Spleen (tissue), 11 donors: ENCODE data around the gene MYO1G. TPM values are rescaled to one million over a fixed set of nuclear protein-coding genes. Genes with fewer than 3 reads are reported as not detected.

Experiments
- DNase-seq: peaks from one replicate; pipeline ENCODE4 v3.0.0-alpha.2; 2020
- H3K27ac ChIP-seq, 8 donors: fragments of 200-600 bp; sonication (generic) in 7 of 8; 1 replicate in 4 of 8; 2 replicates in 4 of 8; pipeline versions ENCODE4 v1.5.0 to v1.8.0; 2016 to 2021; ENCODE audit warnings: inconsistent platforms in 4 of 8, mild to moderate bottlenecking in 4 of 8, moderate library complexity in 1 of 8
- H3K27me3 ChIP-seq, 7 donors: fragments of 200-600 bp; sonication (generic) in 6 of 7; replicated peaks in 1 of 7; 1 replicate in 4 of 7; 2 replicates in 3 of 7; pipeline versions ENCODE4 v1.5.0 to v1.8.0; 2016 to 2021; ENCODE audit warnings: inconsistent platforms in 3 of 7, mild to moderate bottlenecking in 1 of 7
- H3K36me3 ChIP-seq, 6 donors: fragments of 200-600 bp; sonication (generic) in 5 of 6; 1 replicate in 4 of 6; 2 replicates in 2 of 6; pipeline versions ENCODE4 v1.5.0 to v1.8.0; 2016 to 2021; ENCODE audit warnings: inconsistent platforms in 2 of 6
- H3K4me1 ChIP-seq, 6 donors: fragments of 200-600 bp; sonication (generic) in 5 of 6; 1 replicate in 3 of 6; 2 replicates in 3 of 6; pipeline versions ENCODE4 v1.5.0 to v1.8.0; 2016 to 2021; ENCODE audit warnings: inconsistent platforms in 3 of 6
- H3K4me3 ChIP-seq, 8 donors: fragments of 200-600 bp; sonication (generic) in 7 of 8; 1 replicate in 4 of 8; 2 replicates in 4 of 8; pipeline versions ENCODE4 v1.5.0 to v1.8.0; 2016 to 2021; ENCODE audit warnings: inconsistent platforms in 4 of 8, mild to moderate bottlenecking in 4 of 8, moderate library complexity in 2 of 8
- H3K9me3 ChIP-seq, 8 donors: fragments of 200-600 bp; sonication (generic) in 7 of 8; 1 replicate in 4 of 8; 2 replicates in 4 of 8; pipeline versions ENCODE4 v1.5.0 to v1.8.0; 2016 to 2021; ENCODE audit warnings: inconsistent platforms in 4 of 8
- CTCF ChIP-seq, 11 experiments: fragments of 200-600 bp in 7 of 11; fragments of 450-650 bp in 4 of 11; sonication (generic) in 4 of 11; IDR thresholded peaks in 8 of 11; conservative IDR thresholded peaks in 3 of 11; 1 replicate in 7 of 11; 2 replicates in 4 of 11; pipeline versions ENCODE4 v1.4.0 to v1.8.0; 2016 to 2021; ENCODE audit warnings: antibody characterized with exemption in 11 of 11, inconsistent platforms in 4 of 11, mild to moderate bottlenecking in 1 of 11
- POLR2A ChIP-seq, 3 donors: fragments of 450-650 bp; IDR thresholded peaks; one replicate each; pipeline ENCODE4 v1.5.1; 2017; ENCODE audit warnings: antibody characterized with exemption in 3 of 3, mild to moderate bottlenecking in 1 of 3
- POLR2AphosphoS5 ChIP-seq, 3 donors: sonication (generic); formaldehyde crosslinking; IDR thresholded peaks; one replicate each; pipeline ENCODE4 v1.5.1; 2017; ENCODE audit warnings: antibody characterized with exemption in 3 of 3
- WGBS, 5 donors: extraction: QIAGEN DNeasy Blood & Tissue Kit in 3 of 5; methylation state at CpG; one replicate each; pipeline versions ENCODE4 v1.1.5 to v1.1.7; 2013 to 2018; 5-methylcytosine and 5-hydroxymethylcytosine counted together
- intact Hi-C: fragments of 100-400 bp; cut with DNase I; formaldehyde crosslinking; loops from one replicate; pipeline ENCODE4 v1.15.0; 2023; ENCODE audit warnings: low total_unique reads
- polyA plus RNA-seq, 3 donors: library from polyadenylated mRNA; stranded (reverse); fragments of 200-250 nt; gene quantifications; one replicate each; pipeline ENCODE4 v1.2.1, GENCODE V29; 2013
- total RNA-seq, 7 donors: library from RNA; depleted of rRNA in 3 of 7; stranded (reverse); fragments of >200 nt in 3 of 7; fragmentation: NEBNext Ultra II Directional in 4 of 7; extraction: Animal tissue kit (Norgen Biotek cat#: 25700) in 4 of 7; gene quantifications; one replicate each; pipeline versions ENCODE4 v1.1.0 to v1.2.1, GENCODE V29; 2016 to 2021
- donor health status: healthy with polysubstance abuse.
- donor health status: DM: no; HTN: no; CAD: no; lungs with moderate emphysema.
- donor health status: DM: no; HTN: no; CAD: no.
- donor health status: Bipolar disorder and iron deficiency.
- donor health status: healthy.
- donor health status: DM: no; HTN: no; CAD: no.
- donor health status: DM: yes; HTN: yes; CAD: no.

MYO1G gene
- total and polyA plus RNA-seq, 10 donors: 27.9 to 68.6 (median 59.1) TPM

DNA sequence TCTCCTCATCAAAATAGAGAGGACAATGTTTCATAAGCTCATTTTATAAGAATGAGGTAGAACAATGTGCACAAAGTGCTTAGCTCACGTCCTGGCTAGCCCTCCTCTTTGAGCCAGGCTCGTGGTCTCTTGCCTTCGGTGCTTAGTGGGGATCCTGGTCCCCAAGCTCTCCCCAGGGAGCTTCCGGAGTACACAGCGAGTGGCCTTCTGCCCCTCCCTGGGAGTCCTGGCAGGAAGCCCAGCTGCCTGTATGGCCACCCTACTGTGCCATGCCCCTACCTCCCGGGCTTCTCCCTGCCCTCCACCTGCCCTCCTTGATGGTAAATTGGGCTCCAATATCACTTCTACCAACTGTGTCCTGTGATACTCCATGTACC is 868 bp downstream of the MYO1G start:
- TF ChIP-seq CTCF (IDR thresholded peaks at IDR 0.05 in 8 of 11, conservative IDR thresholded peaks at IDR 0.05 in 3 of 11) (no peak), POLR2A (IDR thresholded peaks at IDR 0.05) (no peak), POLR2AphosphoS5 (IDR thresholded peaks at IDR 0.05) (no peak)
- no peaks in the 10 kb centered on the region for H3K27me3 ChIP-seq
- H3K27ac ChIP-seq: peak overlapping the region; percentile 46 to 94 (median 85)
- peaks cover 35 to 93% (median 72%) of the 10 kb centered on the region in 6 donors for H3K4me1 ChIP-seq
- DNase-seq: peak; percentile 83
- intact Hi-C loops: loop anchor here (10.0 kb wide), 1 partner anchor 47 kb away; no protein-coding TSS in a partner anchor
- H3K36me3 ChIP-seq: peaks cover 0 to 58% (median 39%) of the 10 kb centered on the region in 6 donors
- no peaks in the 10 kb centered on the region for H3K9me3 ChIP-seq
- peak overlapping the region; percentile 30 to 82 (median 52) for H3K4me3 ChIP-seq
- 13 to 47% (median 32%) methylated on average over 5 to 6 of the region's 6 CpGs for WGBS, 5 donors

DNA sequence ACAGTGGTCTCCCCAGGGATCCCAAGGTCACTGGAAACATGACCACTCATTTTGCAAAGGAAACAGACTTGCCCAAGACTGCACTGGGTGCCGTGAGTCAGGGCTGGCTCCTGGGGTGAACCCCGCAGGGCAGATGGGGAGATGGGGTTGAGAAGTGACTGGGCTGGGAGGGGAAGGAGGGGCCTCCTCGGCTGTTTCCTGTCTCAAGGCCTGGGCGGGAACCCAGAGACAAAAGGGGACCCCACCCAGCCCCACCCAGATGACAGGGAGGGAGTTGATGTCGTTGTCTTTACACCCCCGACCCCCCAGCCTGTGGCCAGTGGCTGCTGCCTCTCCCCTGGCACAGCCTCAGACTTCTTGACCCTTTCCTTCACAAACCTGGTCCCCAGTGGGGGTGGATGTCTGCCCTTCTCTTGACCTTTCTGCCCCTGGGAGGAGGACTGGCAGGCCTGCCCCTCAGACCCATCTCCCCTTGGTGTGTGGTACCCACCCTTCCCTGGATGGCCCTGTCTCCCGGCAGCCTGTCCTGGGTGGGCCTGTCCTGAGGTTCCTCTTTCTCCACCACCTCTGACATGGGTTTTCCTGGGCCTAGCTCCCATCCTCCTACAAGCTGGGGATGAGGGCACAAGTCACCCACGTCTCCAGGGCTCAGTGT is 1.4 kb downstream of the MYO1G start:
- intact Hi-C loops: loop anchor here (10.0 kb wide), 1 partner anchor 47 kb away; no protein-coding TSS in a partner anchor

GRCh38 chr7:44976746-44977196 is 2.0 kb downstream of the MYO1G start:
- DNase-seq: peak; percentile 82
- 91 to 96% (median 95%) methylated on average over 13 to 17 of the region's 17 CpGs; no CpG with 5 or more reads in 1 of the 5 donors for WGBS, 5 donors
- peak overlapping the region in 6 of 8 donors; percentile 77 to 94 (median 89) for H3K27ac ChIP-seq

More for the DNA sequence above, 1.4 kb downstream of the MYO1G start:
- Histone ChIP-seq H3K27ac (peak overlapping the region; percentile 46 to 94 (median 85)), H3K36me3 (peaks cover 0 to 58% (median 36%) of the 10 kb centered on the region in 6 donors), H3K27me3 (no peaks in the 10 kb centered on the region), H3K4me3 (peak overlapping the region; percentile 30 to 82 (median 52)), H3K4me1 (peaks cover 35 to 89% (median 68%) of the 10 kb centered on the region in 6 donors), H3K9me3 (no peaks in the 10 kb centered on the region)
- TF ChIP-seq POLR2AphosphoS5 (IDR thresholded peaks at IDR 0.05): peak in 2 of 3 donors; percentile 49 to 59
- no peak for TF ChIP-seq CTCF (IDR thresholded peaks at IDR 0.05 in 8 of 11, conservative IDR thresholded peaks at IDR 0.05 in 3 of 11)
- WGBS, 5 donors: 13 to 43% (median 15%) methylated on average over 8 of the region's 8 CpGs
- DNase-seq: peak; percentile 89

More at GRCh38 chr7:44976746-44977196, 2.0 kb downstream of the MYO1G start:
- intact Hi-C loops: loop anchor here (10.0 kb wide), 1 partner anchor 48 kb away; no protein-coding TSS in a partner anchor
- peak overlapping the region in 4 of 8 donors; percentile 50 to 82 (median 52) for H3K4me3 ChIP-seq
- H3K36me3 ChIP-seq: peaks cover 0 to 58% (median 34%) of the 10 kb centered on the region in 6 donors
- H3K27me3 ChIP-seq: no peaks in the 10 kb centered on the region
- no peak for TF ChIP-seq CTCF (IDR thresholded peaks at IDR 0.05 in 8 of 11, conservative IDR thresholded peaks at IDR 0.05 in 3 of 11)
- TF ChIP-seq POLR2A (IDR thresholded peaks at IDR 0.05): no peak
- no peak for TF ChIP-seq POLR2AphosphoS5 (IDR thresholded peaks at IDR 0.05)
- H3K4me1 ChIP-seq: peaks cover 35 to 83% (median 66%) of the 10 kb centered on the region in 6 donors
- no peaks in the 10 kb centered on the region for H3K9me3 ChIP-seq
